ENCODE measurements around the gene NEFH. TPM values are rescaled to one million over a fixed set of nuclear protein-coding genes. Genes with fewer than 3 reads are reported as not detected.
"Not testable (repeated sequence)": the region's sequence is repeated elsewhere in the genome, so short reads cannot be mapped to it uniquely, and the experiment has no call there.

Gene NEFH
- 10 to 100 TPM in 1 of 4 donors, 1 to 10 TPM in 3; 9.4 to 13.9 (median 9.5) TPM for polyA plus RNA-seq (ENCODE audit: insufficient read length in 4 of 4)

DNA sequence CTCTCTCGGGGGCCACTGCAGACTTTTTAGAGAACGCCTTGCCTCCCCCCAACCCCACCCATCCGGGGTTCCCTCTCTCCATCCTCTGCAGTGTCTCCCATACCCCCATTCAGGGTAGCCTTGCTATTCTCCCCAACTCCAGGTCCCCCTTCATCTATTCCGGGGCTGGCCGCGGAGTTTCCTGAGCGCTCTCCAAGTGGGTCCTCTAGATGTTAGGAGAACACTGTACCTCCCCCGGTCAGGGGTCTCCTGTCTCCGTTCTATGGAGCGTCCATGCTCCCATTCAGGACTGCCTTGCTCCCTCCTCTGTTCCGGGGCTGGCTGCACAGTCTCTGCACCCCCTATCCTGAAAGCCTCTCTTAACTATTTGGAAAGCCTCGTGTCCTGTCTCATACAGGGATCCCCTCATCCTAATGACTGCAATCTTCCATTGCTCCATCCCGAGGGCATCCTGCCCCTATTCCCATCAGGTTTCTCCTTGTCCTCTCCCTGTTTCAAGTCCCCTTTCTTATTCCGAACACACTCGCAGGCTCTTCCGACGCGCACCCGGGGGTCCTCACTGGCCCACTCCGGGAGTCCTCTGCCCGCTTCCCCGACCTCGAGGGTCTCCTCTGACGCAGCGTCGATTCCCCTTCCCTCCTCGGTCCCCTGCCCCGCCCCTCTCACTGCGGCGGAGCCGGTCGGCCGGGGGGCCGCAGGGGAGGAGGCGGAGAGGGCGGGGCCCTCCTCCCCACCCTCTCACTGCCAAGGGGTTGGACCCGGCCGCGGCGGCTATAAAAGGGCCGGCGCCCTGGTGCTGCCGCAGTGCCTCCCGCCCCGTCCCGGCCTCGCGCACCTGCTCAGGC lies at the start of gene NEFH:
TSS of gene NEFH (plus strand) at position 802 of the 845 bp plus-strand sequence. CDS start 45 bp downstream, outside the sequence.
- no peak for DNase-seq (ENCODE audit: low read depth in 4 of 4, low spot score in 3 of 4)

GRCh38 chr22:29431986-29432385 lies 48.0 kb upstream of the NEFH start:
- no peak for DNase-seq (ENCODE audit: low read depth in 4 of 4, low spot score in 3 of 4)

- DNase-seq (ENCODE audit: low read depth in 4 of 4, low spot score in 3 of 4) = no peak
These were observed 46.2 kb upstream of the NEFH start for GRCh38 chr22:29433856-29434255.

- no peak for DNase-seq (ENCODE audit: low read depth in 4 of 4, low spot score in 3 of 4)
These were observed 45.7 kb upstream of the NEFH start for GRCh38 chr22:29434288-29434687.

DNA sequence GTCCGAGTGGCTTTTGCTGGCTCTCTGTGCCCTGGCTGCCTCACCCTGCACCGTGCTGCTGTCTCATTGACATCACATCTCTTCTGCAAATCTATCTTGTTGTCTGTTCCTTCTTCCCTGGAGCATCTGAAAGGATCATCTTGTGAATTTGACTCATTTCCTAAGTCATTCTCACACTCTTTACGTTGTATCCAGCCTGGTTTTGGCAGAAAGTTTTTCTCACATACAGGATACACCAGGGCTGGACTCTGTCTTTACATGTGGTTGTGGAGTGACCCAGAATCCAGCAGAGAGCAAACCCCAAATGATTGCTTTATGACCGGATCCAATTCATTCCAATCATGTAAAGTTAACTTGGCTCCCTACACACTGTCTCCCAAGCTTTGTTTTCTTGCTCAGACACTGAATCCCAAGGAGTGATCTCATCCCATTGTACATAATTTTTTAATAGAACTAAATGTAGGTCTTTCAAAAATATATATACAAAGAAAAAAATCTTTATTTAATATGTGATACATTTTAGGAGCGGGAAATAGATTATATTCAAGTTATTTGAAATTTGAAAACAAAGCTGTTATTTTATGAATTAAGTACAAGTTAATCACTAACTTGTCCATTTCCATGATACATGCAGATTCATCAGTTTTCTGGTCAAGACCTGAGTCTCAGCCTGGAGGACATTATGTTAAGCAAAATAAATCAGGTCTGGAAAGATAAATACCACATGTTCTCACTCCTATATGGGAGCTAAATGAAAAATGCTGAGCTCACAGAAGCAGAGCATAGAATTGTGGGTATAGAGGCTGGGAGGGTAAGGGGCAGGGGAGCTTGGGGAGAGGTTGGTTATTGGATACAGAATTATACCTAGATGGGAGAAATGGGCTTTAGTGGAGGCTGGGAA lies 44.5 kb upstream of the NEFH start:
- DNase-seq (ENCODE audit: low read depth in 4 of 4, low spot score in 3 of 4) = no peak

- DNase-seq (ENCODE audit: low read depth in 4 of 4, low spot score in 3 of 4) = not testable (repeated sequence)
These were observed 41.7 kb upstream of the NEFH start, which contains the start of gene RFPL1 for GRCh38 chr22:29438283-29438682. Gene RFPL1, plus strand, starts transcription at chr22:29438583.

- DNase-seq (ENCODE audit: low read depth in 4 of 4, low spot score in 3 of 4) = no peak
These were observed 37.0 kb upstream of the NEFH start for GRCh38 chr22:29442976-29443375.

DNA sequence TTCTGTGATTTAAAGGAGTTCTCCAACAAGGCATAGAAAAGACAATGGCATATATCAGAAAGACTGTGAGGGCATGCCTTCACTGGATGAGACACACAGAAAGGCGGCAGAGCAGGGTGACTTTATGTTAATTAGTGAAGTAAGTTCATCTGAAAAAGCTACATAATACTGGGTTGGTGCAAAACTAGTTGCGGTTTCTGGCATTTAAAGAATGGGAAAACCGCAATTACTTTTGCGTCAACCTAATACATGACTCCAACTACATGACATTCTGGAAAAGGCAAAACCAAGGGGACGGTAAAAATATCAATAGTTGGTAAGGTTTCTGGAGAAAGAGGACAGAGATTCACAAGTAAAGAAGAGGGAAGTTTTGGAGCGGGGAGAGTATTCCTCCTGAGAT lies 36.6 kb upstream of the NEFH start:
- no peak for DNase-seq (ENCODE audit: low read depth in 4 of 4, low spot score in 3 of 4)

- no peak for DNase-seq (ENCODE audit: low read depth in 4 of 4, low spot score in 3 of 4)
These were observed 35.9 kb upstream of the NEFH start for GRCh38 chr22:29443861-29444792.

DNA sequence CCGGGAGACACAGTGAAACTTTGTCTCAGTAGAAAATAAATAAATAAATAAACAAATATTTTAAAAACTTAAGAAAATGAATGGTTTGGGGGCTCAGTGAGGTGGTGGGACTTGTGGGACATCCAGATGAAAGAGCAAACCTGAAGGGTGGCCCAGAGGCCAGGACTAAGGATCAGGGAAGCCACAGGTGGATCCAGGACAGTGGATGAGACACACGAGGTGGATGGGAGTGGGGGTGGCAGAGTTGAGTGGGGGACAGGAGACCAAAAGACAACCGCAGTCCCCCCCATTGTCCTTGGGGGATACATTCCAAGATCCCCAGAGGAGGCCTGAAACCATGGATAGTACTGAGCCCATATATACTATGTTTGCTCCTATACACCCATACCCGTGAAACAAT lies 34.5 kb upstream of the NEFH start:
- no peak for DNase-seq (ENCODE audit: low read depth in 4 of 4, low spot score in 3 of 4)

GRCh38 chr22:29447906-29448305 lies 32.1 kb upstream of the NEFH start:
- no peak for DNase-seq (ENCODE audit: low read depth in 4 of 4, low spot score in 3 of 4)

GRCh38 chr22:29449296-29449875 lies 30.6 kb upstream of the NEFH start:
- DNase-seq (ENCODE audit: low read depth in 4 of 4, low spot score in 3 of 4) = no peak

- no peak for DNase-seq (ENCODE audit: low read depth in 4 of 4, low spot score in 3 of 4)
These were observed 29.8 kb upstream of the NEFH start for GRCh38 chr22:29450222-29450621.

- no peak for DNase-seq (ENCODE audit: low read depth in 4 of 4, low spot score in 3 of 4)
These were observed 28.2 kb upstream of the NEFH start for GRCh38 chr22:29451863-29452262.

- DNase-seq (ENCODE audit: low read depth in 4 of 4, low spot score in 3 of 4) = no peak
These were observed 25.7 kb upstream of the NEFH start for GRCh38 chr22:29454276-29454675.

DNA sequence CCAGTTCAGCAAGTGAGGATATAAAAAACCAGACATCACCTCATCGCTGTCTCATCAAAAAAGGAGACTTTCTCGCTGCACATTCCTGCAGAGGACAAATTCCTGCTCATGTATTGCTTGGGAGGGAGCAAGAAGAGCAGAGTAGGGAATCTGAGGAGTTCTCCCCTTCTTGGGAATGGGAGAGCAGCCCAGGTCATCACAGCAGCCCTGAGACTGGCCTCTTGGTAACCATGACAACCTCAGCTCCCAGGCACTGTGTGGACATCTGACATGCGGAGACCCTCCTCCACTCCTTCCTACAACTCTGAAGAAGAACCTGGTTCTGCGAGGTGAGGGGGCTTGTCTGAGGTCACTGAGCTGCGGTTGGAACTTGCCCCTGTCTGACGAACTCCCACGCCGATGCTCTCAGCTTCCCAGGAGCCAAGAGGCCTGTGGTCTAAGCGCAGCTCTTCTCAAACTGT lies 23.8 kb upstream of the NEFH start:
- no peak for DNase-seq (ENCODE audit: low read depth in 4 of 4, low spot score in 3 of 4)

GRCh38 chr22:29457730-29458129 lies 22.3 kb upstream of the NEFH start:
- DNase-seq (ENCODE audit: low read depth in 4 of 4, low spot score in 3 of 4) = no peak

GRCh38 chr22:29458551-29458950 lies 21.5 kb upstream of the NEFH start:
- DNase-seq (ENCODE audit: low read depth in 4 of 4, low spot score in 3 of 4) = no peak

GRCh38 chr22:29459773-29460172 lies 20.2 kb upstream of the NEFH start:
- no peak for DNase-seq (ENCODE audit: low read depth in 4 of 4, low spot score in 3 of 4)

DNA sequence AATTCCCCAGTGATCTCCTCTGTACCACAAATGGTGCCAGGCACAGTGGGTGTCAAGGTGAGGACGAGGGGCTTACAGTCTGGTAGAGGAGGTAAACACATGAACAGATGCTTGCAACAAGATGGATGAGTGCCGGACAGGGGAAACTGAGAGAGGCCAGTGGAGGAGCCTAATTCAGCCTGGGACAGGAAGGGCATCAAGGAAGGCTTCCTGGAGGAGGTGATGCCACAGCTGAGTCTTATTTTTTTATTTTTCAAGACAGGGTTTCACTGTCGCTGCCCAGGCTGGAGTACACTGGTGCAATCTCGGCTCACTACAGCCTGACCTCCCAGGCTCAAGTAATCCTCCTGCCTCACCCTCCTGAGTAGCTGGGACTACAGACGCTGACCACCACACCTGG lies 18.8 kb upstream of the NEFH start:
- no peak for DNase-seq (ENCODE audit: low read depth in 4 of 4, low spot score in 3 of 4)

Measured in left renal pelvis (tissue), 4 donors.